GM19395 (cell line): Measurements from ENCODE around the gene GLB1L2.

Experiments used
- ATAC-seq: cut with Tn5 transposase; IDR thresholded peaks from one replicate; pipeline ENCODE4 v1.9.1; 2021; ENCODE audit warnings: mild to moderate bottlenecking, moderate library complexity; ENCODE audit not compliant: unreplicated experiment

GLB1L2 gene

DNA sequence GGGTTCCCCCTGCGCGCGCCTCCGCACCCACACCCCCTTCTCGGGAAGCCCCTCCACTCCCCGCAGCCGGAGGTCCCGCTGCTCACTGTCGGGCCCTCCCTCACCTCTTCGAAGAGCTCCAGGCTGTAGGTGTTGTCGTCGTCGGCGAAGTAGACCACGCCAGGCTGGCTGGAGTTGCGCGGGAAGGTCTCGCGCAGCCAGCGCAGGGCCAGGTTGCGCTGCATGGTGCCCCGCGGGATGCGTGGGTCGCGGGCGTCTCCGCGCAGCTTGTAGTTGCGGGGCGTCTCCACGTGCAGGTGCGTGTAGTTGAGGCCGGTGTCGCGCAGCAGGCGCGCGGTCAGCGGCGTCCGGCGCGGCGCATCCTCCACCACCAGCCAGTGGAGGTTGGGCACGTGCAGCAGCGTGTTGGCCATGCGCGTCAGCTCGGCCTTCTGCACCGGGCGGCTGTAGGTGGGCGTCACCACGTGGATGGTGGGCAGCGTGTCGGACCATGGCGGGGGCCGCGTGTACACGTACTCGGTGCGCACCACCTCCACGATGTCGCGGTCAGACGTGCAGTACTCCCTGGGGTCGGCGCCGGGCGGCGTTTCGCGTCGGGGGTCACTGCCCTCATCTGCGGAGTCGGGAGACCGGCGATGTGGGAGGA is 51.9 kb downstream of the GLB1L2 start:
- no peak for ATAC-seq

DNA sequence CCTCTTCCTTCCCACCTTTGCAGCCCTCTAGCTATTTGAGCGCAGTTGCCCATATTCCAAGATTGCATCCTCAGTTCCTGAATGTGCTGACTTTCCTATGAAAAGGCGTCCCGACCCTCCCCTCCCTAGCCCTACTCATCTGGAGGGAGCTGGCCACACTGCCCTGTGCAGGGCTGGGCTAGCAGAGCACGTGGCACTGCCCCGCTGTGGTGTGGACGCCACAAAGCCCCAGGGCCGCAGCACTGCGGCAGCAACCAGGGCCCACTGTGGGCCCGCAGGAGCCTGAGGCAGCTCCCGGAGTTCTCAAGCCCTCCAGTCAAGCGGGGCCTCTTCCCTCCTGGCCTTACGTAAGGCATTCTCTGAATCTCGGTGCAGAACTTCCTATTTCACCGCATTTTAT is 52.6 kb downstream of the GLB1L2 start:
- ATAC-seq: no peak

DNA sequence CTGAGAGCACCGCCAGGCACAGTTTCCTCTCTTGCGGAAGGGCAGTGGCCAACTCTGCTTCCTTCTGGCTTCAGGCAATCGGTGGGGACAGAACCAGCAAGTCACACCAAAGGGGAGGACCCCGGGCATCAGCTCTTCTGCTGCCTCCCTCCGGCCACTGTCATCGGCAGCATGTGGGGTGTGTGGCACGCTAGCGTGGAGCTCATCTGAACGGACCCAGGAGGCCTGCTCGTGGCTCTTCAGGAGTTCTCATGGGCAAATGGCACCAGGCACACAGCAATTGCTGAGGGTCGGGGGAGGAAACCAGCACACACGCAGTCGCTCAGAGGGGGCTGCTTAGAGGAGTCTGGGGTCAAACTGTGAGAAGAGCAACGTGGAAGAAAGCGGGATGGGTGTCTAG is 53.4 kb downstream of the GLB1L2 start:
- ATAC-seq: no peak

GRCh38 chr11:134385774-134386565 is 54.2 kb downstream of the GLB1L2 start:
- ATAC-seq: no peak

DNA sequence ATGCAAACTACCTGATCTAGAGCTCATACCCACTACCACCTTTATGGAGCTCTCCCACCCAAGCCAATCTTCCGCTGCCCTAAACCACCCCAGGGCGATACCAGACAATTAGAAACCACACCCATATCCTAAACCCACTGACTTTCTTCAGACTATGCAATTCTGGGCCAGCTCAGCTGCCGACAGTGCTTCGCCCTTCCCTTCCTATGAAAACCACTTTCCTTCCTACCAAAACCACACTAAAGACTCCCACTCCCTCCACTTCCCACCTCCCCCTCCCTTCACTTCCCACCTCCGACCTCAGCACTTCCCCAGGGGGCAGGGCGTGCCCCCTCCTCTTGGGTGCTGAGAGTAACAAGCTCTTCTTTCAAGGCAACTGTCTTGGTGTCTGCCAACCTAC is 55.2 kb downstream of the GLB1L2 start:
- ATAC-seq: no peak

DNA sequence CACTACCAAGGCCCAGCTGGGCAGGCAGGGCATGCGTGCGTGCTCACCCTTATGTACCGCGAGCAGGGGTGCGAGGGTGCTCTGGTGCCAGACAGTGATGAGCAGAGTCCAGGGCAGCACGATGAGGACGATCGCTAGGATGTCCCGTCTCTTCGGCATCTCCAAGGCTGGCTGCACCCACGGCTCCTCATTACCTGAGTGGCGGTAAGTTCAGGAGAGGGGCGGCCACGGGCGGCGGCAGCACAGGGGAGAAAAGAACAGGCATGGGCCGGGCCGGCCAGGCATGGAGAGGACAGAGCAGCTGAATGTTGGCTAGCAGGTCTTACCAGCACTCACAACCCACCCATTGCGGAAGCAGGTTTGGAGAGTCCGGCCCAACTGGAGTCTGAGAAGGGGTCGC is 55.7 kb downstream of the GLB1L2 start:
- ATAC-seq: no peak

- ATAC-seq: no peak
Measured at GRCh38 chr11:134388590-134388989, 56.8 kb downstream of the GLB1L2 start.

- no peak for ATAC-seq
Measured at GRCh38 chr11:134389464-134390180, 57.8 kb downstream of the GLB1L2 start.

DNA sequence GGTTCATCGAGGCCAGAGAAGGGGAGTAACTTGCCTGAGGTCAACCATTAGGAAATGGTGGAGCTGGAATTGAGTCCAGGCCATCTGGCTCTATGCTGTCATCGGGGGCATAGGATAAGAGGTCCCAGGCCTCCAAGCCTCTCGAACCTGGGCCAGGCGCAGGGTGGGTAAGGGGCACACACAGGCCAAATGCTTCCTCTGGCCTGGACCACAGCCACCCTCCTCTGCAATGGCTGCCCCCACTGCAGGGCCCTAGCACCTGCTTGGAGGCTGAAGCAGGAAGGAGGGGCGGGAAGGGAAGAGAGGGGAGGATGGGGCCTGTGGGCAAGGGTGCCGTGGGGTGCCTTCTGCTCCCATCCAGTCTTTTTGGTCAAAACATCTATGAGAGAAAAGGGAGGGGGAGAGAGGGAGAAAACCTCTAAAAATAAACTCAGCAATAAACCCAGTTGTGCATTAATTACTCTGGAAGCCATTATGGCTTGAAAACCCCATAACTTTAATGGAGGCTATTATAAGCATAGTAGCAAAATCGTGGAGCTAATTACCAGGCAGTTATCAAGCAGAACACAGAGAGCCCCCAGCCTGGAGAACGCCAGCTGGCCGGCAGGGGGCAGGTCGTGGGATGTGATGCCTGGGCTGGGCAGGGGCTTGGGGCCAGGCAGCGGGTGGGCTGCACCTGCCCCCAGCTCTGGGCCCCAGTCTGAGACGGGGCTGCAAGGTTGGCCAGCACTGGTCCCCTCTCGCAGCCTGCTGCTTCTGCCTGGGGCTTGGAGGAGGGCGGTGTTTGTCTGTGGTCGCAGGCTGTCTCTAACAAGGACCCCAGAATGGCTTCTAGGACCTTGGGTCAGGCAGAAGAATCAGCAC is 59.1 kb downstream of the GLB1L2 start:
- ATAC-seq: no peak

GRCh38 chr11:134391656-134392055 is 59.9 kb downstream of the GLB1L2 start:
- ATAC-seq: no peak

DNA sequence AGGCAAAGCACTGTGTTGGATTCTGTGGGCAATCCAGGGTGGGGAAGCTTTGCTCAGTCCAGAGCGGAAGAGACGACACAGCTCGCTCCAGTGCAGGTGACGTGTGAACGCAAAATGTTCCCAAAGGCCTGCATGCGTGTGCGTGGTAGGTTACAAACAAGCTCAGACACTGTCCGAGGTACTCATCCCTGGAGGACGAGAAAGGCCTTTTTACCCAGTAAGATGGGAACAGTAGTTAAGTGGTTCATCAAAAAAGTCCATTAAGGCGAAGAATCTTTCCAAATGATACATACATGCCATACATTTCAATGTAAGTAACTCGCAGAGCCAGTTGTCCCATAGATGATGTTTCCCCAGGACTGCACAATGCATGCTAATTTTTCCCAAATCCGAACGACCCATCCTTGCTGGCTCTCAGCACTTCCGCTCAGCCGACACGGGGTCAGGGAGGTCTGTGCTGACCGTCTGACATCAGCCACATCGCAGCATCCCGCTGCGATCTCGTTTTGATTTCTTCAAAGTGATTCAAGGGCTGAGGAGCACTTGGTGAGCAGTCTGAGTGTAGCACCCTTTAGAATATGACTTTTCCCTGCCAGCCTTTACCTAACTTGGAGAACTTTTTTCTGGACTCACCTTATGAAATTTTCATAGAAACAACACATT is 61.3 kb downstream of the GLB1L2 start:
- ATAC-seq: no peak

DNA sequence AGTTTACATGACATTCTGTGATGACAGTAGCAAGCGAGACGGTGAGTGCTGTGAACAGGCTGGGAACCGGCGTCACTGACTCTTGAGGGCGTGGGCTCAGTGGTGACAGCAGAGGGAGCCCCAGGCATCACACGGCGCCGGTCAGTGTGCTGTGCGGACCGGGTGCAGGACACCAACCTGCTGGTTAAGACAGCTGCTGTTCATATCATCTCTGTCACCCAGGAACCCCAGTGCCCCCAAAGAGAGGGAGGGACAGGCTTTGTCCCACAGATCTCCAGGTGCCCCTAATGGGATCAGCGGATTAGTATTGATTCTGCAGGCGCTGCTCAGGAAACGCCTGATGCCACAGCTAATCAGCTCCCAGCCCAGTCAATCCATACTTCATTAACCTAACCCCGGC is 61.9 kb downstream of the GLB1L2 start:
- no peak for ATAC-seq

GRCh38 chr11:134394311-134394710 is 62.5 kb downstream of the GLB1L2 start:
- ATAC-seq: no peak

DNA sequence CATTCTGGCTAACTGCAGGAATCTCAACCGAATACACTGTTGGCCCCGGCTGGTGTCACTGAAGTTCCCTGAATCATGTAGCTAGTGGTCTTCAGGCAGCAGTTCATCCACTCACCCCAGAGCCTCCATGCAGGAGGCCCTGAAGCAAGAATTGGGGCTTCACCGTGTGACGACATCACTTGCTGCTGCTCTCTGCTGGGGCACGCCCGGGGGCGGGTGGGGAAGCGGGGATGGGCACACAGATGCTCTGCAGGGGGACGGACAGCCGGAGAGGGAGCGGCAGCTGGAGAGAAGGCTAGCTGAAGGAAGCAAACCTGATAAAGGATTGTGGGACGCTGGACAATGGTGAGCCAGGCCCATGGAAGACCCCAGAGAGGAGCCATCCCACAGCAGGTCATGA is 63.2 kb downstream of the GLB1L2 start:
- ATAC-seq: no peak

DNA sequence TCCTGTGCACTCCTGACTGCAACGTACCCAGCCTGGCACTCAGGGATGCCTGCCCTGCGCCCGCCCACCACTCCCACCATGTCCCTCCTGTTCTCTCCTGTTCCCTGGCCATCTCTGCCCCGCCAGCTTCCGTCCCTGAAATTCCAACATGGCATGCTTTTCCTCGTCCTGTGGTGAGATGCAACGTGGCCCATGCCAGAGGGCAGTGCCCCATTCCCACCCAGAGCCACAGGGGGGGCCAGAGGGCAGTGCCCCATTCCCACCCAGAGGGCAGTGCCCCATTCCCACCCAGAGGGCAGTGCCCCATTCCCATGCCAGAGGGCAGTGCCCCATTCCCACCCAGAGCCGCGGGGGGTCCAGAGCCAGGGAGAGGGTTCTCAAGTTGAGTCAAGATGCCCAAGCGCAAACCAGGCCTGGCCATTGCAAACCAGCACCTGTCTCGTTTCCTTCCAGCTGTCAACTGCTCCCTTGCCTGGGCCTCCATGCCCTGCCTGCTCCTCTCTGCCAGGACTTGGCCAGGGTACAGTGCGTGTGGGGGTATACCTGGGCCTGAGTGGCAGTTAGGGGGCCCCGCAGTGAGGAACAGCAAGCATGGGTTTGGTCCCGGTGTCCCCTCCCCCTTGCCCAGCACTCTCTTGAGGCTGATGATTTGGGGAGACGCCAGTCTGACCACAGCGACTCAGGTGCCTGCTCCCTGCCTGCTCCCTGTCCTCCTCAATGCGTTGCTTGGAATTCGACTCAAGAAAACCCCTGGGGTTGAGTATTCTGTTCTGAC is 65.7 kb downstream of the GLB1L2 start:
- no peak for ATAC-seq

DNA sequence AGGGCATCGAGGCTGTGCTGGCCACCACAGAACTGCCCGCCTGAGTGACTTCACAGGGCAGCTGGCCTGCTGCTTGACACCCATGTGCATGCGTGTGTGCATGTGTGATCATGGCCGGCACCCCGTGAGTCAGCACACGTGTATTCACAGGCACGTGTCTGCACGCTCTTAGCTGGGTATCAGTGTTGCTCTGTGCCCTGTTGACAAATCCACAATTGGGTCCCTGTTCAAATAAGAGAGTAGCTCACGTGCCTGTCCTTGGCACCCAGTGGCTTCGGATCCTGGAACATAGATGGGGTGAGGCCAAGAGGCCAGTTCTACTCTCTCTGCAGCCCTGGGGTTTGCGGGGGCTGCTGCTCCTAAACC is 66.3 kb downstream of the GLB1L2 start:
- no peak for ATAC-seq

DNA sequence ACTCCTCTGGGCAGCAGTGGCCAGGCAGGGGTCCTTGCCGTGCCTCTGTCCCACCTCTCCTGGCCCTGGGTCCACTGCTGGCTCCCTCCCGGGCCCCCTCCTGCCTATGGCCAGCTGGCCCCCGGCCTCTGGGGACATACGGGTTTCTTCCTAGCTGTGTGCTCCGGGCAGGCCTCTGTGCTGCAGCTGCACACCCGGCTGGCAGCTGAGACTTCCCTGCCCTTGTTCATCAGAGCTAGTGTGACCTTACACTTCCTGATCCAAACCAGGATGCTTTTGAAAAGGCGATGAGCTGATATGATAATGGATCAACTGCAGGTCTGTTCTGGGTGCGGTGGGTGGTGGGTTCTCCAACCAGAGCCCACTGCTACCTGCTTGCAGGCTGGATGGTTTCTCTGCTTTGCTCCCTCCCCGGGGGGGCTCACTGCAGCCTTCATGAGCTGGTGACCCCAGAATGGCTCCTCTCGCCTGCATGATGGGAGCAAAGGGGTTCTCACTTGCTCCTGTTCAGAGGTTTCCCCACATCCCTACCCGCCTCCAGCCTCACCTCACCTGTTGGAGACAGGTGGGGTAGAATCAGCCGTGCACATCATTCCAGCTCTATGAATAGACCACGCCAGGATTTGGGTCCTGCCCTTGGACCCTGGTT is 67.0 kb downstream of the GLB1L2 start:
- no peak for ATAC-seq

GRCh38 chr11:134399293-134399654 is 67.5 kb downstream of the GLB1L2 start:
- no peak for ATAC-seq

GRCh38 chr11:134399996-134400395 is 68.2 kb downstream of the GLB1L2 start:
- no peak for ATAC-seq
